RWPE2 (cell line): ENCODE data around the gene CIBAR2.
A peak's percentile ranks its signal among the peaks of the same experiment; 100 is the strongest.

Source experiments
- ATAC-seq: fragments of 200-7000 bp; cut with Tn5 transposase; 3 replicates; pipeline ENCODE4 v1.9.1; 2021; ENCODE audit warnings: low read depth
- DNase-seq: peaks from one replicate; pipeline ENCODE4 v3.0.0-alpha.2; 2020; ENCODE audit warnings: low spot score
- H3K27ac ChIP-seq: fragments of 450-650 bp; 2 replicates; pipeline ENCODE4 v1.5.1; 2017; ENCODE audit warnings: mild to moderate bottlenecking; ENCODE audit not compliant: poor library complexity, severe bottlenecking
- H3K27me3 ChIP-seq: fragments of 250-450 bp; sonication (Bioruptor Pico); 2 replicates; pipeline ENCODE4 v1.5.1; 2021; ENCODE audit warnings: mild to moderate bottlenecking, moderate library complexity; ENCODE audit not compliant: insufficient read depth, poor library complexity, severe bottlenecking
- H3K36me3 ChIP-seq: fragments of 250-450 bp; sonication (Bioruptor Pico); 2 replicates; pipeline ENCODE4 v1.5.1; 2020; ENCODE audit warnings: low read depth, mild to moderate bottlenecking, moderate library complexity
- H3K4me1 ChIP-seq: fragments of 250-450 bp; sonication (Bioruptor Pico); 2 replicates; pipeline ENCODE4 v1.5.1; 2021; ENCODE audit warnings: mild to moderate bottlenecking, moderate library complexity; ENCODE audit not compliant: insufficient read depth, poor library complexity, severe bottlenecking
- H3K4me3 ChIP-seq: fragments of 250-450 bp; sonication (Bioruptor Pico); 2 replicates; pipeline ENCODE4 v1.5.1; 2021; ENCODE audit warnings: mild to moderate bottlenecking, moderate library complexity; ENCODE audit not compliant: severe bottlenecking
- H3K9me3 ChIP-seq: fragments of 250-450 bp; sonication (Bioruptor Pico); 2 replicates; pipeline ENCODE4 v1.5.1; 2021; ENCODE audit warnings: mild to moderate bottlenecking, moderate library complexity; ENCODE audit not compliant: severe bottlenecking
- TF ChIP-seq, protein P1 (sequence below): fragments of 450-650 bp; IDR thresholded peaks from one replicate; pipeline ENCODE4 v1.5.1; 2017; ENCODE audit warnings: mild to moderate bottlenecking, moderate library complexity; ENCODE audit not compliant: poor library complexity, severe bottlenecking

The CIBAR2 gene

GRCh38 chr16:85090181-85090580 lies 22.1 kb downstream of the CIBAR2 start:
- Histone ChIP-seq H3K9me3 (no peaks in the 10 kb centered on the region), H3K4me3 (no peak overlapping the region), H3K27ac (no peak overlapping the region), H3K27me3 (no peaks in the 10 kb centered on the region), H3K36me3 (no peaks in the 10 kb centered on the region), H3K4me1 (peaks cover 10% of the 10 kb centered on the region)
- DNase-seq (no peak), ATAC-seq (no peak)
- TF ChIP-seq, protein P1, sequence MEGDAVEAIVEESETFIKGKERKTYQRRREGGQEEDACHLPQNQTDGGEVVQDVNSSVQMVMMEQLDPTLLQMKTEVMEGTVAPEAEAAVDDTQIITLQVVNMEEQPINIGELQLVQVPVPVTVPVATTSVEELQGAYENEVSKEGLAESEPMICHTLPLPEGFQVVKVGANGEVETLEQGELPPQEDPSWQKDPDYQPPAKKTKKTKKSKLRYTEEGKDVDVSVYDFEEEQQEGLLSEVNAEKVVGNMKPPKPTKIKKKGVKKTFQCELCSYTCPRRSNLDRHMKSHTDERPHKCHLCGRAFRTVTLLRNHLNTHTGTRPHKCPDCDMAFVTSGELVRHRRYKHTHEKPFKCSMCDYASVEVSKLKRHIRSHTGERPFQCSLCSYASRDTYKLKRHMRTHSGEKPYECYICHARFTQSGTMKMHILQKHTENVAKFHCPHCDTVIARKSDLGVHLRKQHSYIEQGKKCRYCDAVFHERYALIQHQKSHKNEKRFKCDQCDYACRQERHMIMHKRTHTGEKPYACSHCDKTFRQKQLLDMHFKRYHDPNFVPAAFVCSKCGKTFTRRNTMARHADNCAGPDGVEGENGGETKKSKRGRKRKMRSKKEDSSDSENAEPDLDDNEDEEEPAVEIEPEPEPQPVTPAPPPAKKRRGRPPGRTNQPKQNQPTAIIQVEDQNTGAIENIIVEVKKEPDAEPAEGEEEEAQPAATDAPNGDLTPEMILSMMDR: no peak

DNA sequence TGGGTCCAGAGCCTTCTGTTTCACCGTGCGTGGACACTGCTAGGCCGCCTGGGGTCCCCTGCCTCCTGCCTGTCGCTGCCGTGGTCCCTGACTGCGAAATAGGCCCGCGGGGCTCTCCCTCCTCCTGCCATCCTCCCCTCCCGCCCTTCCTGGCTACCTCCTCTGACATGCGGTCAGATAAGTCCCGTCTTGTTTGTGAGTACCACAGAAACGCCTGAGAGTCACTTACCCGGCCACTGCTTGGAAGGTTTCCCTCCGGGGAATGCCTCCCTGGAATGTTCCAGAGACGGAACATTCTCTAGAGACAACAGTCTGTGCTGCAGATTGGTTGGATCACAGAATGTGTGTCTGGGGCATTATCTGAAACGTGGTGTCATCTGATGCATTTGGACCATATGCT lies 22.7 kb downstream of the CIBAR2 start:
- no peak overlapping the region for H3K4me3 ChIP-seq
- TF ChIP-seq, protein P1: no peak
- H3K9me3 ChIP-seq: no peaks in the 10 kb centered on the region
- no peak overlapping the region for H3K27ac ChIP-seq
- H3K27me3 ChIP-seq: no peaks in the 10 kb centered on the region
- H3K4me1 ChIP-seq: peaks cover 10% of the 10 kb centered on the region
- DNase-seq (no peak), ATAC-seq (peak; percentile 43)
- no peaks in the 10 kb centered on the region for H3K36me3 ChIP-seq

- Histone ChIP-seq H3K27ac (no peak overlapping the region), H3K4me1 (peaks cover 10% of the 10 kb centered on the region), H3K27me3 (no peaks in the 10 kb centered on the region), H3K36me3 (no peaks in the 10 kb centered on the region), H3K4me3 (no peak overlapping the region), H3K9me3 (no peaks in the 10 kb centered on the region)
- DNase-seq (no peak), ATAC-seq (no peak)
- TF ChIP-seq, protein P1: no peak
Measured at GRCh38 chr16:85088570-85089199, 23.6 kb downstream of the CIBAR2 start.

- TF ChIP-seq, protein P1: no peak
- ATAC-seq: no peak
Measured at GRCh38 chr16:85087899-85088569, 24.2 kb downstream of the CIBAR2 start.

More at GRCh38 chr16:85087899-85088569, 24.2 kb downstream of the CIBAR2 start:
- Histone ChIP-seq H3K4me3 (no peak overlapping the region), H3K27ac (no peak overlapping the region), H3K4me1 (peaks cover 10% of the 10 kb centered on the region), H3K9me3 (no peaks in the 10 kb centered on the region), H3K27me3 (no peaks in the 10 kb centered on the region), H3K36me3 (no peaks in the 10 kb centered on the region)
- no peak for DNase-seq
